ENCODE data around the gene DMD. TPM values are rescaled to one million over a fixed set of nuclear protein-coding genes. Genes with fewer than 3 reads are reported as not detected.
A peak's percentile ranks its signal among the peaks of the same experiment; 100 is the strongest.

Gene DMD
- polyA plus RNA-seq, 3 donors: 0.23 TPM; not detected in 2

GRCh38 chrX:32591589-32591988 lies 619.8 kb downstream of the DMD start:
- Histone ChIP-seq H3K9me3 (replicated peaks in 1 of 2; ENCODE audit: control insufficient read depth in 1 of 2, insufficient read depth in 1 of 2, low read length in 2 of 2) (peaks cover 18 to 19% of the 10 kb centered on the region in 2 donors), H3K4me2 (replicated peaks; ENCODE audit: extremely low read depth, low read length, poor library complexity, severe bottlenecking) (no peak overlapping the region), H3K36me3 (replicated peaks in 1 of 2; ENCODE audit: control insufficient read depth in 1 of 2, insufficient read depth in 2 of 2, low read length in 2 of 2) (no peaks in the 10 kb centered on the region), H2AFZ (ENCODE audit: insufficient read depth, low read depth, low read length, poor library complexity, severe bottlenecking) (no peak overlapping the region), H3K4me3 (replicated peaks in 1 of 3; ENCODE audit: low read depth in 2 of 3, low read length in 3 of 3) (no peak overlapping the region), H3K27ac (ENCODE audit: low read depth in 1 of 2, low read length in 2 of 2) (no peak overlapping the region), H4K20me1 (ENCODE audit: insufficient read depth, low read length) (no peaks in the 10 kb centered on the region), H3K4me1 (ENCODE audit: control insufficient read depth in 1 of 2, insufficient read depth in 2 of 2, low read length in 2 of 2) (no peaks in the 10 kb centered on the region), H3K27me3 (ENCODE audit: control insufficient read depth in 2 of 2, insufficient read depth in 2 of 2, low read length in 2 of 2) (no peaks in the 10 kb centered on the region), H3K9ac (ENCODE audit: insufficient read depth, low read length, poor library complexity, severe bottlenecking) (no peak overlapping the region), H3K79me2 (ENCODE audit: insufficient read depth, low read length) (no peaks in the 10 kb centered on the region)
- Mint-ChIP-seq H3K36me3 (no peaks in the 10 kb centered on the region), H3K4me1 (no peaks in the 10 kb centered on the region), H3K4me3 (no peak overlapping the region), H3K27ac (peak overlapping the region in 1 of 7 donors; percentile 8), H3K27me3 (ENCODE audit: low read depth in 3 of 3) (peaks cover 0 to 1% (median 0%) of the 10 kb centered on the region in 3 donors), H3K9me3 (peaks cover 0 to 19% (median 8%) of the 10 kb centered on the region in 7 donors)
- no peak for TF ChIP-seq CTCF (IDR thresholded peaks at IDR 0.05)
- DNase-seq: no peak
- intact Hi-C loops (cut with micrococcal nuclease): no loop called here
- 94% methylated on average over 5 of the region's 10 CpGs for WGBS (ENCODE audit: insufficient coverage)

- Histone ChIP-seq H3K4me3 (replicated peaks in 1 of 3; ENCODE audit: low read depth in 2 of 3, low read length in 3 of 3) (no peak overlapping the region), H3K79me2 (ENCODE audit: insufficient read depth, low read length) (no peaks in the 10 kb centered on the region), H2AFZ (ENCODE audit: insufficient read depth, low read depth, low read length, poor library complexity, severe bottlenecking) (no peak overlapping the region), H3K9me3 (replicated peaks in 1 of 2; ENCODE audit: control insufficient read depth in 1 of 2, insufficient read depth in 1 of 2, low read length in 2 of 2) (no peaks in the 10 kb centered on the region), H3K9ac (ENCODE audit: insufficient read depth, low read length, poor library complexity, severe bottlenecking) (no peak overlapping the region), H3K4me2 (replicated peaks; ENCODE audit: extremely low read depth, low read length, poor library complexity, severe bottlenecking) (no peak overlapping the region), H3K27me3 (ENCODE audit: control insufficient read depth in 2 of 2, insufficient read depth in 2 of 2, low read length in 2 of 2) (no peaks in the 10 kb centered on the region), H3K4me1 (ENCODE audit: control insufficient read depth in 1 of 2, insufficient read depth in 2 of 2, low read length in 2 of 2) (no peaks in the 10 kb centered on the region), H4K20me1 (ENCODE audit: insufficient read depth, low read length) (no peaks in the 10 kb centered on the region), H3K36me3 (replicated peaks in 1 of 2; ENCODE audit: control insufficient read depth in 1 of 2, insufficient read depth in 2 of 2, low read length in 2 of 2) (no peaks in the 10 kb centered on the region), H3K27ac (ENCODE audit: low read depth in 1 of 2, low read length in 2 of 2) (no peak overlapping the region)
- DNase-seq: no peak
- Mint-ChIP-seq H3K4me1 (no peaks in the 10 kb centered on the region), H3K9me3 (no peaks in the 10 kb centered on the region), H3K36me3 (no peaks in the 10 kb centered on the region), H3K4me3 (no peak overlapping the region), H3K27me3 (ENCODE audit: low read depth in 3 of 3) (no peaks in the 10 kb centered on the region), H3K27ac (no peak overlapping the region)
- no peak for TF ChIP-seq CTCF (IDR thresholded peaks at IDR 0.05)
- intact Hi-C loops (cut with micrococcal nuclease): no loop called here
- no CpG with 5 or more reads among the region's 3 CpGs for WGBS (ENCODE audit: insufficient coverage)
Observed at GRCh38 chrX:32582729-32583128, 628.6 kb downstream of the DMD start.

Data from CD14-positive monocyte (primary cell).